GM08714 (cell line): ENCODE data around the gene LAMA2.

ENCODE experiments used
- H3K4me3 ChIP-seq: fragments of 200-500 bp; sonication (Bioruptor generic); 2 replicates; pipeline ENCODE4 v1.5.1; 2014; ENCODE audit warnings: mild to moderate bottlenecking, low read length, inconsistent platforms
- ZNF274 ChIP-seq: IDR thresholded peaks from 2 replicates; pipeline ENCODE4 v1.6.1; 2012; ENCODE audit warnings: mild to moderate bottlenecking, low read depth, low read length

LAMA2 gene

GRCh38 chr6:129490521-129491255 lies 607.8 kb downstream of the LAMA2 start:
- peak overlapping the region; percentile 45 for H3K4me3 ChIP-seq
- no peak for TF ChIP-seq ZNF274

DNA sequence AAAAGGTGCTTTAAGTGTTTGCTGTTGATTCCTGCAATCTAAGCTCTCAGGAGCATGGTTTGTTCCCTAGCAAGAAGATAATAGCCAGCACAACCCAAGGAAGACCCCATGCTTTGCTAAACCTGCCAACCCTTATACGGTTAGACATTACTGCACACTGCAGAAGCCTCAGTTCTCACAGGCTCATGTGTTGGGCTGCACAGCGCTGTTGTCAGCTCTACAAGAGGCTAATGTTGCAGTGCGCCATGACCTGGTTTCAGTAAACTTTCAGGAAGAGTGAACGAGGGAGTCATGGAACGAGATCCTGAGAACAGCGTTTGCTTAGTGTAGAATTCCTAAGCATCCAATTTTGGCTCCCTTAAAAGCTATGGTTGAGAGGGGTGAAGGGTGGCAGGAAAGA lies 608.5 kb downstream of the LAMA2 start:
- TF ChIP-seq ZNF274 = no peak
- no peak overlapping the region for H3K4me3 ChIP-seq

DNA sequence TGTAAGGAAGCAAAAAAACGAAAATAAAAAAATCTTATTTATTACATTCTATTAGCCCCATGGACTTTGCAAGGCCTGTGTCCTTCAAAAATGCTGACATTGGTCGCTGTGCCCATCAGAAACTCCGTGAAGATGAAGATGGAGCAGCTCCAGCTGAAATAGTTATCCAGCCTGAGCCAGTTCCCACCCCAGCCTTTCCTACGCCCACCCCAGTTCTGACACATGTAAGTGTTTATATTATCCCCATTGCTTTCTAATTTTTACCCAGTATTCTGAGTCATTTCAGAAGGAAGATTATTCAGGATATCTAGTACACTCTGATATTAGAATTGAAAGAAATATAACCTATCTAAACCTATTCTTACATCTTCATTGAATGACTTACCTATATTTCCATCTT lies 609.3 kb downstream of the LAMA2 start:
- H3K4me3 ChIP-seq = no peak overlapping the region
- TF ChIP-seq ZNF274 = no peak

- TF ChIP-seq ZNF274 = no peak
- H3K4me3 ChIP-seq = no peak overlapping the region
Measured at GRCh38 chr6:129493354-129493902, 610.5 kb downstream of the LAMA2 start.

DNA sequence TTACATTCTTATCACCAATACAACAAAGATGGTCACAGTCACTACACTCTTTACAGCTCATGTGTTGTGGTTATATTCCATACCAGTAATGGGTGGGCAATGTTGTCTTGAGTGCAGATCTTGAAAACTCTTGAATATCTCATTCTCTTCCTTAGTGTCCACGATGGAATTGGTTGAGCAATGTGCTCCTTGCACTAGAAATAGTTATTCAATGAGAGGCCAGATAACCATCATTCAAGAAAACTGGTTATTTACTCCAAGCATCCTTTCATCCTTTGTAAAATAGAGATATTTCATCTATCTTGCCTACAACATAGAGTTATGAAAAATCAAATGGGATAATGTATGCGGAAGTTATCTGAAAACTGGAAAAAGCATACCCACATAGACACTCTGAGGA lies 611.2 kb downstream of the LAMA2 start:
- no peak overlapping the region for H3K4me3 ChIP-seq
- no peak for TF ChIP-seq ZNF274

DNA sequence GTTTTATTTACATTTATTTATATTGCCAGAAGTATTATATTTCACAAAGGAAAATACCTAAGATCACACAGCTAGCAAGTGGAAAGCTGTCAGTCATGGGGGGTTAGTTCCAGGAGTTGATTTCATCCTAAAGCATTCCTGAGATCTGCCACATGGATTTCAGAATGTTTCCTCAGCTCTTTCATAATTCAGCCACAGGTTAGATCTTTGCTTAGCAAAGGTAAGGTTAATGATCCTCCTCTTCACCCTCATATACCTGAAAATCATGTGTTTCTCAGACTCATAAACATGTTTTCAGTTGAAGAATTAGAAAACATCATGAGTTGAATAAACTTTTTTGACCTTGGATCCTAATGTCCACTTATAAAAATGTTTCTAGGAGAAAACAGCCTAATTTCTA lies 611.6 kb downstream of the LAMA2 start:
- no peak overlapping the region for H3K4me3 ChIP-seq
- TF ChIP-seq ZNF274 = no peak

DNA sequence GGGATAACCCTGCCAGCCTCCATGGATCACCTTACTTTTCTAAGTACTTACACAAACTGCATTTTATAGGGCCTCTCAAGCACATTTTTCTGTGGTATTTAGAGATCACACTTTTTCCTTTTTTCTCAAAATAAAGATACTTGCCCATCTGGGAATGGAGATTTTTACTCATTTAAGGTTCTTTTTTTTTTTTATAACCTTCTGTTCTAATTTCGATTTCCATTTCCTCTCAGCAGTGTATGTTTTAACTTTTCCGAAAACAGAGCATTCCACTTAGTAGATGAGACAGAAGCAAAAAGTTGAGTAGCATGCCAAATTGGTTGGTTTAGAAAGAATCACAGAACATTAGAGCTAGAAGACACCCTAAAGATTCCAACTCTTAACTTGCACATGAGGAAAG lies 612.7 kb downstream of the LAMA2 start:
- TF ChIP-seq ZNF274 = no peak
- H3K4me3 ChIP-seq = no peak overlapping the region

- no peak for TF ChIP-seq ZNF274
- no peak overlapping the region for H3K4me3 ChIP-seq
Measured at GRCh38 chr6:129497481-129498441, 614.8 kb downstream of the LAMA2 start.

- no peak overlapping the region for H3K4me3 ChIP-seq
- TF ChIP-seq ZNF274 = no peak
Measured at GRCh38 chr6:129498541-129498940, 615.6 kb downstream of the LAMA2 start.

- H3K4me3 ChIP-seq = no peak overlapping the region
- TF ChIP-seq ZNF274 = no peak
Measured at GRCh38 chr6:129498950-129499842, 616.3 kb downstream of the LAMA2 start.

DNA sequence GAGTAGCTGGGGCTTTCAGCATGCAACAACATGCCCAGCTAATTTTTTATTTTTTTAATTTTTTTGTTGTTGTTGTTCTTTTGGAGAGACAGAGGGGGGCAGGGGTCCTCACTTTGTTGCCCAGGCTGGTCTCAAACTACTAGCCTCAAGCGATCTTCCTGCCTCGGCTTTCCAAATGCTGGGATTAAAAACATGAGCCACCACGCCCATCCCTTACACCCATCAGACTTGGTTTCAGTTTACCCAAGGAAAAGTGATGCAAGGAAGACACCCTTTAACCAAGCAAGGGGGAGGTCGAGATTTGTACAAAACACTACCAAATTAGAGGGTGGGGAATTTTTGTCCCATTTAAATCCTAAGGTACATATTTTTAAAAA lies 616.9 kb downstream of the LAMA2 start:
- no peak for TF ChIP-seq ZNF274
- H3K4me3 ChIP-seq = no peak overlapping the region

GRCh38 chr6:129500958-129501739 lies 618.2 kb downstream of the LAMA2 start:
- H3K4me3 ChIP-seq = no peak overlapping the region
- no peak for TF ChIP-seq ZNF274
